K562 (cell line): ENCODE measurements around the gene VEGFA. TPM values are rescaled to one million over a fixed set of nuclear protein-coding genes. Genes with fewer than 3 reads are reported as not detected.

ENCODE experiments used
- ATF4 ChIP-seq: fragments of 450-650 bp; formaldehyde crosslinking; IDR thresholded peaks from 2 replicates; pipeline ENCODE4 v1.4.0; 2022; ENCODE audit warnings: mild to moderate bottlenecking, moderate library complexity
- ETS1 ChIP-seq: conservative IDR thresholded peaks from 2 replicates; pipeline ENCODE4 v1.6.1; 2011; ENCODE audit warnings: low read depth, mild to moderate bottlenecking, low read length; ENCODE audit not compliant: control insufficient read depth
- MYC ChIP-seq, 2 experiments: fragments of 250-450 bp in 1 of 2; sonication (Bioruptor Pico) in 1 of 2; IDR thresholded peaks; 2 replicates each; pipeline versions ENCODE4 v1.5.1 to v1.6.1; 2012 to 2021; ENCODE audit warnings: low read depth in 2 of 2, borderline replicate concordance in 1 of 2, improper control_type of control experiment in 1 of 2, low read length in 1 of 2, mild to moderate bottlenecking in 1 of 2, moderate library complexity in 1 of 2
- NKRF ChIP-seq: fragments of 450-650 bp; IDR thresholded peaks from 2 replicates; pipeline ENCODE4 v1.6.1; 2016; ENCODE audit warnings: borderline replicate concordance
- POLR2H ChIP-seq: IDR thresholded peaks from 2 replicates; pipeline ENCODE4 v1.6.1; 2016; ENCODE audit warnings: missing genetic modification characterization, low read depth, mild to moderate bottlenecking, control low read depth, missing compliant biosample characterization, moderate library complexity
- ZKSCAN1 ChIP-seq: fragments of 150-350 bp; IDR thresholded peaks from 2 replicates; pipeline ENCODE4 v1.6.1; 2016; ENCODE audit warnings: low read depth, low read length
- ZNF24 ChIP-seq: fragments of 450-650 bp; IDR thresholded peaks from 2 replicates; pipeline ENCODE4 v1.6.1; 2016
- ZNF318 ChIP-seq, 2 experiments: fragments of 450-650 bp; IDR thresholded peaks; 2 replicates each; pipeline ENCODE4 v1.6.1; 2016; ENCODE audit warnings: mild to moderate bottlenecking in 2 of 2, borderline replicate concordance in 1 of 2, low read depth in 1 of 2, moderate library complexity in 1 of 2
- ZNF395 ChIP-seq: fragments of 200-800 bp; sonication (Bioruptor generic); IDR thresholded peaks from 2 replicates; pipeline ENCODE4 v1.6.1; 2017; ENCODE audit warnings: missing genetic modification characterization, missing compliant biosample characterization
- ZNF764 ChIP-seq: fragments of 250-450 bp; sonication (Bioruptor Pico); IDR thresholded peaks from 2 replicates; pipeline ENCODE4 v1.4.0; 2020; ENCODE audit warnings: low read depth, mild to moderate bottlenecking, moderate library complexity
- polyA plus RNA-seq, 8 experiments: library from polyadenylated mRNA; depleted of rRNA in 4 of 8; stranded (reverse) in 5 of 8; unstranded in 3 of 8; fragments of >200 nt; fragmentation: Nextera tagmentation in 2 of 8; fragmentation: Illumina TruSeq in 1 of 8; extraction: Ambion mirVana in 2 of 8; extraction: Trizol in 1 of 8; gene quantifications; 2 replicates each; pipeline versions ENCODE4 v1.2.1 to v1.2.3, GENCODE V29; 2011 to 2014; ENCODE audit warnings: inconsistent platforms in 1 of 8, missing spikeins in 1 of 8
- total RNA-seq, 7 experiments: library from RNA; depleted of rRNA in 6 of 7; stranded (reverse); fragments of >200 nt in 6 of 7; fragmentation: Illumina TruSeq in 2 of 7; extraction: Trizol in 2 of 7; gene quantifications; 2 replicates each; pipeline versions ENCODE4 v1.2.1 to v1.2.3, GENCODE V29; 2011 to 2021; ENCODE audit warnings: low replicate concordance in 1 of 7

VEGFA gene
- total and polyA plus RNA-seq, 9 of the 15 experiments (the other 6 are each of a cell fraction or from before 2014, with no cell fraction given): 14.0 to 271 (median 124) TPM

- TF ChIP-seq ZNF318 (IDR thresholded peaks at IDR 0.05; ENCODE audit: borderline replicate concordance in 1 of 2, low read depth in 1 of 2) (no peak), ZNF395 (no peak), ZNF24 (peak; percentile 99), ZKSCAN1 (peak; percentile 100), MYC (IDR thresholded peaks at IDR 0.05; ENCODE audit: low read depth, low read length) (0 out of 2 replicates have a peak, but pooled peaks have one; percentile 24), MYC (CRISPR knock-in tag; IDR thresholded peaks at IDR 0.05; ENCODE audit: borderline replicate concordance, low read depth) (no peak), NKRF (no peak), ETS1 (no peak), ZNF764 (no peak), ATF4 (CRISPR knock-in tag) (no peak), POLR2H (tag) (no peak)
Observed at GRCh38 chr6:43803055-43803782, 33.2 kb downstream of the VEGFA start (continued).
